HS-5 (cell line): ENCODE data around the gene CALR.
A peak's percentile ranks its signal among the peaks of the same experiment; 100 is the strongest.

Source experiments
- DNase-seq: peaks from one replicate; pipeline ENCODE4 v3.0.0-alpha.2; 2012; ENCODE audit warnings: low read depth

The CALR gene

DNA sequence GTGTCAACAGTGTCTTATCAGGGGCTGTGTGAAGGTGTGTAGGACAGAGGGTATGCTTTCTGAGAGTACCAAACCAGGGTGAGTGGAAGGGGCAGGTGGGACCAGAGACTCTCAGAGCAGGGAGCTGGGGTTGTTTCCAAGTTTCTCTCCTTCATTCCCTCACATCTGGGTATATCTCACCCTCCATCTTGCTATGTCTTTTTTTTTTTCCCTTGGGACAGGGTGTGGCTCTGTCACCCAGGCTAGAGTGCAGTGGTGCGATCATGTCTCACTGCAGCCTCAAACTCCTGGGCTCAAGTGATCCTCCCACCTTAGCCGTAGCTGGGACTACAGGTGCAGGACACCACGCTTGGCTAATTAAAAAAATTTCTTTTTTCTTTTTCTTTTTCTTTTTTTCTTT is 41.6 kb downstream of the CALR start:
- DNase-seq = no peak

DNA sequence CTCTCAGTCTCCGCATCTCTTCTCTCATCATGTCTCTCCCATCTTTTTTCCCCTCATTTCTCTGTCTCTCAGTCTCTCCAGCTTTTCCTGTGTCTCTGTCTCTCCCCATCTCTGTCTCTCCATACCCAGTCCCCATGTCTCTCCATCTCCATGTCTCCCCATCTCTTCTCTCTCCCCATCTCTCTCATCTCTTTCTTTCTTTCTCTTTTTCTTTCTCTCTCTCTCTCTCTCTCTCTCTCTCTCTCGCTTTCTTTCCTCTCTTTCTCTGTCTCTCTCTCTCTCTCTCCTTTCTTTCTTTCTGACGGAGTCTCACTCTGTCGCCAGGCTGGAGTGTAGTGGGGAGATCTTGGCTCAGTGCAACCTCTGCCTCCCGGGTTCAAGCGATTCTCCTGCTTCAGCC is 44.2 kb downstream of the CALR start:
- DNase-seq = no peak

DNA sequence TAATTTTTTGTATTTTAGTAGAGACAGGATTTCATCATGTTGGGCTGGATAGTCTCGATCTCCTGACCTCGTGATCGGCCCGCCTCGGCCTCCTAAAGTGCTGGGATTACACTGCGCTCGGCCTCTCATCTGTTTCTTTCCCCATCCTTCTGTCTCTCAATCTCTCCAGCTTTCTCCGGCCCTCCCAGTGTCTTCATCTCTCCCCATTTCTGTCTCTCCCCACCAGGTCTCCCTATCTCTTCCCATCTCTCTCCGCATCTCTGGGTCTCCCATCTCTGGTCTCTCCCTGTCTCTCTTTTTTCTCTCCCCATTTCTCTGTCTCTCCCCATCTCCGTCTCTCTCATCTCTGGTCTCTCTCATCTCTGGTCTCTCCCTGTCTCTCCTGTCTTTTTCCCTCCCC is 44.7 kb downstream of the CALR start:
- DNase-seq = no peak

DNA sequence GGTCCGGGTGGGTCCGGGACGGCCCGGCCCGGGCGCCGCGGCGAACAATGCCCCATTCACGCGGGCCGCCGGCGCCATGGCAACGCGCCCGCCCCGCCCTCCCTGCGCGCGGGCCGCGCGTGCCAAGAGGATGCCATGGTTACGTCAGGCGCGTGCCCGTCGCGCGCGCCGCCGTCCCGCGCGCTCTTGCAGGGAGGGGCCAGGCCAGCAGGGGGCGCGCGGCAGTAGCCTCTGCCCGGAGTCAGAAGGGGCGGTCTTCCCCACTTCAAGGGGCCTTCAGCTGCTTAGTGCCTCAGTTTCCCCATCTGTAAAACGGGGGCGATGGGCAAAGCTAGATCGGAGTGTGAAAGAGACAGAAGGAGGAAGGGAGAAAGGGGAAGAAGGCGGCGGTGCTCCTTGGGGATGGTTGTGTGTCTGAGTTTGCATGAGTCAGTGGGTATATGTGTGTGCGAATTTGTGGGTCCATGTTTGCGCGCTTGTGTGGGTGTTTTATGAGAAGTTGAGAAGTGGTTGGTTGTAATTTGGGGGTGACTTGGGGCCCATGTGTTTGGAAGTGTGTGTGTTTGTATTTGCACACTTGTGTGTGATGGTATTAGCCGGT is 45.2 kb downstream of the CALR start:
- DNase-seq = peak; percentile 48

DNA sequence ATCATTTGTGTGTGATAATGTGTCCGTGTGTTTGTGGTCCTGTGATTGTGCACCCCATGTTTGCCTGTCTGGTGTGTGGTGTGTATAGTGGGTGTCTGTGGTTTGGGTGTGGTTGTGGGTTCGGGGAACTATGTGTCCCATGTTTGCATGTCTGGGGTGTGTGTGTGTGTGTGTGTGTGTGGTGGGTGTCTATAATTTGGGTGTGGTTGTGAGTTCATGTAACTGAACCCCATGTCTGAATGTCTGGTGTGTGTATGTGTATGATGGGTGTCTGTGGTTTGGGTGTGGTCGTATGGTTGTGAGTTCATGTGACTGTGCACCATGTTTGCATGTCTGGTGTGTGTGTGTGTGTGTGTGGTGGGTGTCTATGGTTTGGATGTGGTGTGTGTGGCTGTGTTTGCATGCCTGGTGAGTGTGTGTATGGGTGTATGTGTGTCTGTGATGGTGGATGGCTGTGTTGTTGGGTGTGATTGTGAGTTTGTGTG is 45.8 kb downstream of the CALR start:
- DNase-seq = no peak

DNA sequence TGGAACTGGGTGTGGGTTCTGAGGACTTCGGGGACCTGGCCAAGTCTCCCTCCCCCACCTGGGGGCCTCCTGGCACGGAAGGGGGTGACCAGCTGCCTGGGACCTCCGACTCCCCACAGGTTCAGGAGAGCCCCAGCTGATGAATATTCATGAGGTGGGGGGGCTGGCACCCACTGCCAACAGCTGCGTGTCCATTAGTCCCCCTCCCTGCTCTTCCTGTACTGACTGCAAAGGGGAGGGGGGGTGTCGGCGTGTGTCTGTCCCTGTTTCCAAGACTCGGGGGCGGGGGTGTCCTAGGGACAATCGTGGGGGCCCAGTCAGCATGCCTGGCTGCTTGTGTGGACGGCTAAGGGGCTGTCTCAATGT is 46.3 kb downstream of the CALR start:
- DNase-seq = no peak

DNA sequence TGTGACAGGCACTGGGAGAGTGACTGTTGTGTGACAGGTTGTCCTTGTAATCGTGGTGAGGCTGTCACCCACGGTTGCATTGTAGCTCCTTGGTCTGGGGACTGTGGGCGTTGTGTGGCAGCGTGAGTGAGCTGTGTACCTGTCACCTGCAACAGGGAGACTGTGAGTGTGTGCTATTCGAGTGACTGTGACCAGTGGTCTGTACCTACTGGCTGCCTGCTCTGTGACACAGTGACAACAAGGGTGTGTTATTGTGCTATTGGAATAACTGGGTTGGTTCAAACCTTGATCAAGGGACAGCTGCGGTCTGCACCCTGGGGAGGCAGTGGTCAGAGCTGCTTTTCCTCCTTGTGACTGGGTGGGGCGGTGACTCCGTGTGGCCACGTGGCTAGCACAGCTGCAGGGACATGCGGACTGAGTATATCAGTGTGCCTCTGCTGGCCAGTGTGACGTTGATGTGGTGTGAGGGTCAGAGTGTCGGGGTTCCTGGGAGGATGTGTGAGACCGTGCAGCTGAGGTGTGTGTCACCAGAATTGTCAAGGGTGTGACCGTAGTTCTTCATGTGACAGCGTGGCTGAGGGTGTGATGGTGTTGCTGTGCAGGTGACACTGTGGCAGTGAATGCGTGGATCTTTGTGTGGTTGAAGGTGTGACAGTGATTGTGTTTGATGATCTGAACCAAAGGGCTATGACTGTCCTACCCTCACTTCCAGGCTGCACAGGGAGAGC is 46.8 kb downstream of the CALR start:
- no peak for DNase-seq

DNA sequence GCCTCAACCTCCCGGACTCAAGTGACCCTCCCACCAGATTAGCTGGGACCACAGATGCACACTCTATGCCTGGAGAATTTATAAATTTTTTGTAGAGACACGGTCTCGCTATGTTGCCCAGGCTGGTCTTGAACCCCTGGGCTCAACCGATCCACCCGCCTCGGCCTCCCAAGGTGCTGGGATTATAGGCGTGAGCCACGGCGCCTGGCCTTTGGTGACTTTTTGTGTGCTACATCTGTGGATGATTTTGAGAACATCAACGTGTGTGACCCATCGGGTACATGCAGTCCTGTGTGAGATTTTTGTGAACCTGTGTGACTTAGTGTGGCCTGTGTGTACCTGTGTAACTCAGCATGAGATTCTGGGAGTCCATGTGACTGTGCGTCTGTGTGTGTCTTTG is 48.3 kb downstream of the CALR start:
- no peak for DNase-seq

DNA sequence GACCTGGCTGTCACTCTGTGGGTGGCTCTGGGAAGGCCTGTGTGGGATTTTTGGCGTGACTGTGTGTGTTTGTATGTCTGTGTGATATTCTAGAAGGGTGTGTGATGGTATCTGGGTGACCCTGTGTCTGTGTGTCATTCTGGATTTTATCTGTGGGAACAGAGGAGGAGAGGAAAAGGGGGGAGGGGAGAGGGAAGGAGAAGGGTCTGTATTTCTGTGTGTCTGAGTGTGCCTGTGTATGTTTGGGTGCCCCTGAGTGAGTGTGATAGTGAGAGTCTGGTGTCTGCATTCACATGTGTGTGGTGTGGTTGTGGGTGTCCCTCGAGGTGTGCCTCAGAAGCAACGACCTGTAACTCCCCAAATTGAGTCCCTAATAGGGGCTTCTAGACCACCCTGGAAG is 48.8 kb downstream of the CALR start:
- no peak for DNase-seq

DNA sequence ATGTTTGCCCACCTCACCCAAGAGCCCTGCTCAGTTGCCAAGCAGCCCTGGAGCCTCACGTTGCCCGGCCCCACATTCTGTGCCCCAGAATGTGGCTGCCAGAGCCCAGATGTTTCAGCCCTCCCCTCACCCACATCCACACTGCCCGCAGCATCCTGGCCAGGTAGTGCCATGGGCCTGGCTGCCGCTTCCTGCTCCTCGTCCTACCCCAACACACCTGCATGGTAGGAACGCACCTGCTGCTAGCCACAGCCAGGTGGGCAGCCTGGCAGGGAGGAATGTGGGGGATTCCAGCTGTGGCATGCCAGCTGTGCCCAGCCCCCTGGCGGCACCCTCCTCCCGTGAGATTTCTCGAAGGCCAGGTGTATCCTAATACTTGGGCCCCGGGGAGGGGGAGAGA is 49.4 kb downstream of the CALR start:
- no peak for DNase-seq

DNA sequence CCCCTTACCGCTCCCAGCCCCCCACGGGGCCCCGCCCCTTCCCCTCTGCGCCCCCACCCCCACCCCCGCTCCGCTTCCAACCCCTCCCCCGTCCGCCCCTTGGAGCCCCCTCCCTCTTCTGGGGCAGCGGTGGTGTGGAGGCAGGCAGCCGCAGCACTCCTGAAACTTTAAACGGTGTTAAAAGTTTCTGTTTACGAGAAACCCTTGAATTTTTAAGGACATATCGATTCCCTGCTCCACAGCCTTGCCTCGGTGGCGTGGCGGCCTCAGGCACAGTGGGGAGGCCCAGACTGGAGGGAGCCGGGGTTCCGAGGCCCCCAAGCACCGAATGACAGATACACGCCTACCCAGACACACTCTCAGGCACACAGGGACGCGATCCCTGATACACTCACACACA is 52.0 kb downstream of the CALR start:
- DNase-seq = no peak

DNA sequence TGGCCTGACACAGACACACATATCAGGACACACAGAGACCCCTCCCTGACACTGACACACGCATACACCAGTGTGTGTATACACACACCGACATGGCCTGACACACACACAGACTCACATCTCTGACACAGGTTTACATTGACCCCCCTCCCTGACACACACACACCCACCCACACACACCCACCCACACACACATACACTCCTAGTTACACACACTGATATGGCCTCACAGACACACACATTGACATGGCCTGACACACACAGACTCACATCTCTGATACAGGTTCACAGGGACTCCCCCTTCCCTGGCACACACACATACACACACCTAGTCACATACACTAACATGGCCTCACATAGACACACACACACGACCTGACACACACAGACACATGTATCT is 52.4 kb downstream of the CALR start:
- no peak for DNase-seq

DNA sequence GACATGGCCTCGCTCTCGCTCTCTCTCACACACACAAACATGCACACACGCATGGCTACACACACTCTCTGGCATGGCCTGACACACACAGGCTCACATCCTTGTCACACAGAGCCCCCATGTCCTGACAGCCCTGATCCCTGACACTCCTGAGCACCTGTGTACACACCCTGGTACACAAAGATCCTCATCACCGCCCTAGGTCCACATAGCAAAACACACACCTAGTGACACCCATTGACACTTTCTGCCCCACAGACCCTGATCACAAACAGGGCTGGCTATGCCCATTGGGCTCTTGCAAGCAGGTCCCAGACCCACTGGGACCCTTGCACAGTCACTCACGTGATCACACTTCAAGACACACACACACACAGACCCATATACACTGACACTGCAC is 52.9 kb downstream of the CALR start:
- DNase-seq = no peak

DNA sequence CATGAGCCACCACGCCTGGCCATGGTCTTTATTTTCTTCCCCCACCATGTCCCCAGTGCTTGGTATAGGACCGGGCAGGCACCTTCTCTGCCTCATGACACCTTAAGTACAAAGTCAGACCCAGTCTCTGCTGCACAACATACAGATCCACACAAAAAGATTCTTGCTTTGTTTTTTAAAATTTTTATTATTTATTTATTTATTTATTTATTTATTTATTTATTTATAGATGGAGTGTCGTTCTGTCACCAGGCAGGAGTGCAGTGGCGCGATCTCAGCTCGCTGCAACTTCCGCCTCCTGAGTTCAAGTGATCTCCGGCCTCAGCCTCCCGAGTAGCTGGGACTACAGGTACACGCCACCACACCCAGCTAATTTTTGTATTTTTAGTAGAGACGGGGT is 54.3 kb downstream of the CALR start:
- no peak for DNase-seq

DNA sequence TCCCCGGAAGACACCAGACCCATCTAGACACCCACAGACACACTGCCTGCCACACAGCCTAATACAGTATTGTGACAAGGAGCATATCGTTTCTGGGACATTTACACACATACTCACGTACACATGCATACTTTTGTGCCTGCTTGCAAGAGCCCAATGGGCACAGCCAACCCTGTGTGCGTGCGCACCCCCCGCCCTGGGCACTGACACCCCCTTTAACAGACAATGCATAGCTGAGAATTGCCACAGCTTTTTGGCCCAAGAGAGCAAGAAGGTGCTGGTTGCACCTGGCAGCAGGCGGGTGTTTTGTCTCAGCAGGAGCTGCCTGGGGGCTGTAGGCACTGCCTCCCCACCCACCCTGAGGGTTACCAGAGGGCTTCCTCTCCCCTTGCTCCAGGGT is 55.2 kb downstream of the CALR start:
- no peak for DNase-seq
